NT2/D1 (cell line): ENCODE measurements around the gene ARHGAP28.
"Not testable (repeated sequence)": the region's sequence is repeated elsewhere in the genome, so short reads cannot be mapped to it uniquely, and the experiment has no call there.

ENCODE experiments used
- SUZ12 ChIP-seq: IDR thresholded peaks from 2 replicates; pipeline ENCODE4 v1.6.1; 2011; ENCODE audit not compliant: insufficient read length, insufficient read depth; ENCODE audit errors: extremely low read depth
- YY1 ChIP-seq: IDR thresholded peaks from 2 replicates; pipeline ENCODE4 v1.6.1; 2011; ENCODE audit not compliant: insufficient read length, insufficient read depth
- ZNF274 ChIP-seq: IDR thresholded peaks from 2 replicates; pipeline ENCODE4 v1.6.1; 2011; ENCODE audit warnings: mild to moderate bottlenecking, low read depth, low read length

DNA sequence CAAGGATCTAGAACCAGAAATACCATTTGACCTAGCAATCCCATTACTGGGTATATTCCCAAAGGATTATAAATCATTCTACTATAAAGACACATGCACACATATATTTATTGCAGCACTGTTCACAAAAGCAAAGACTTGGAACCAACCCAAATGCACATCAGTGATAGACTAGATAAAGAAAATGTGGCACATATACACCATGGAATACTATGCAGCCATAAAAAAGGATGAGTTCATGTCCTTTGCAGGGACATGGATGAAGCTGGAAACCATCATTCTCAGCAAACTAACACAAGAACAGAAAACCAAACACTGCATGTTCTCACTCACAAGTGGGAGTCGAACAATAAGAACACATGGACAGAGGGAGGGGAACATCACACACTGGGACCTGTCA is 70.8 kb downstream of the ARHGAP28 start:
- not testable (repeated sequence) for TF ChIP-seq ZNF274, SUZ12, YY1
